HUDEP-2 (cell line): ENCODE measurements around the gene PPFIBP1.
A peak's percentile ranks its signal among the peaks of the same experiment; 100 is the strongest.
"Not testable (repeated sequence)": the region's sequence is repeated elsewhere in the genome, so short reads cannot be mapped to it uniquely, and the experiment has no call there.

Source experiments
- DNase-seq, 76 experiments: peaks; one replicate each; lab custom pipeline; 2025; ENCODE audit not compliant: unreplicated experiment in 76 of 76; lab: John Stamatoyannopoulos, UW

PPFIBP1 gene

DNA sequence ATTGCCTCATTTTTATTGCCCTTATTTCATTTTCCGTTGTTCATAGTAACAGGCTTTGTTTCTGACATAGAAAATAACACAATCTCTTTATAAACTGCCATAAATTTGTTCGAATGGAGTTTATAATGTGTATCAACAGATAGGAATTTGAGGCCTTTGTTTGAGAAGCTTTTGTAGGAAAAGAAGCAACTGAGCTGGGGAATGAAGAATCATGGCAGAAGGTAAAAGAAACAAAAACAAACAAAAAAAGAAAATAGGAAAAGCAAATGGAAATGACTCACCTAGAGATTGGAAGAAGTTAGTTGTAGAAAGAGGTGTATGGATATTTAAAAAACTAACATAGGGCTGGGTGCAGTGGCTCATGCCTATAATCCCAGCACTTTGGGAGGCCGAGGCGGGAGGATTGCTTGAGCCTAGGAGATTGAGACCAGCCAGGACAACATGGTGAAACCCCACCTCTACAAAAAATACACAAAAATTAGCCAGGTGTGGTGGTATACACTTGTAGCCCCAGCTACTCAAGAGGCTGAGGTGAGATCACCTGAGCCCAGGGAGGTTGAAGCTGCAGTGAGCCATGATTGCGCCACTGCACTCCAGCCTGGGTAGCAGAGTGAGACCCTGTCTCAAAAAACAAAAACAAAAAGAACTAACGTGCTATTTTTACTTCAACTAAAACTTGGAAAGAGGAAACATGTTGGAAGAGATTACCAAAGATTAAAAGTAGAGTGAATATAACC is 171.7 kb downstream of the PPFIBP1 start:
- no peak for DNase-seq

DNA sequence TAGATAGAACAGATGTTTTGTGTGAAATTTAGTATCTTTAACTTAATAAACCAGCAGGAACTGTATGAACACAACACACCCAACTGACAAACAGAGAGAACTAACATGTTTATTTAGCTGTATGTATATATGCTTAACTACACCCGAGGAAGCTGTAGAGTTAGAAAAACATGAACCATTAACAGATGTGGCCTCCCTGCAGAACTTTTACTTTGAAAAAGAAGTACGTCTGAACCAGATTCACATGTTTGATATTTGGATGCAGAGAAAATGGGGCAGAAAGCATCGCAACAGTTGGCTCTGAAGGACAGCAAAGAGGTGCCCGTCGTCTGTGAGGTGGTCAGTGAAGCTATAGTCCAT is 172.3 kb downstream of the PPFIBP1 start, which contains the start of gene REP15:
TSS of gene REP15 (plus strand) at position 155 of the 360 bp plus-strand sequence. CDS start at position 271, 116 bp downstream.
- DNase-seq = no peak

GRCh38 chr12:27696864-27697564 is 173.0 kb downstream of the PPFIBP1 start:
- DNase-seq = no peak

DNA sequence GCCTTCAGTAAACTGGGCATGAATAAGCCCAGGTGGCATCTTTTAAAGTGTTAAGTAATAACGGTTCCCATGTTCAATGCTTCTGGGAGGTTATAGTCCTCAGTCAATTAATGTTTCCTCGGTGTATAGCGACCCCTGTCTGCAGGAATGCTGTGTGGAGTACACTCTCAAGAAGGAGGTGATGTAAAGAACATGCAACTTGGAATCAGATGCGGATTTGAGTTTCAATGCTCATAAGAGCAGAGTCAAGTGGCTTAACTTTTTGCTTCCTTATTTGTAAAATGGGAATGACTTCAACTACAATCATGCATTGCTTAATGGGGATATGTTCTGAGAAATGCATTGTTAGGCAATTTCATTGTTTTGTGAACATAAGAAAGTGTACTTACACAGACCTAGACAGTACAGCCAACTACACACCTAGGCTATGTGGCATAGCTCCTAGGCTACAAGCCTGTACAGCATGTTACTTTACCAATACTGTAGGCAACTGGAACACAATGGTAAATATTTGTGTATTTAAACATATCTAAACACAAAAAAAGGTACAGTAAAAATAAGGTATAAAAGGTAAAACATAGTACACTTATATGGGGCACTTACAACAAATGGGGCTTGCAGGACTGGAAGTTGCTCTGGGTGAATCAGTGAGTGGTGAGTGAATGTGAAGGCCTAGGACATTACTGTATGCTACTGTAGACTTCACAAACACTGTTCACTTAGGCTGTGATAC is 179.9 kb downstream of the PPFIBP1 start:
- DNase-seq = peak in 58 of 76 experiments; percentile 2 to 74 (median 36)

- no peak for DNase-seq
Measured at GRCh38 chr12:27705263-27705662, 181.3 kb downstream of the PPFIBP1 start.

DNA sequence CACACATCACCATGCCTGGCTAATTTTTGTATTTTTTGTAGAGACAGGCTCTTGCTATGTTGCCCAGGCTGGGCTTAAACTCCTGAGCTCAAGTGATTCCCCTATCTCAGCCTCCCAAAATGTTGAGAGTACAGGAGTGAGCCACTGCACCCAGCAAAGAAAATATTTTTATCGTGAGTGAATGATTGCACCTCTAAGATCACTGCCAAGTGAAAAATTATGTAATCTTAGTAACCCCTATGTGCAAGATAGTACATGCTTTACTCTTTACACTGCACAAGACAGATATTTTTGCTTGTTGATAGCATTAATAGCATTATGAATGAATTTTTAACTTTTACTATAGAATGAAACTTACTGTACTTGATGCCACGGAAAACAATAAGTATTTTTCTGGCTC is 183.2 kb downstream of the PPFIBP1 start:
- DNase-seq = no peak

GRCh38 chr12:27709212-27709931 is 185.4 kb downstream of the PPFIBP1 start:
- no peak for DNase-seq

DNA sequence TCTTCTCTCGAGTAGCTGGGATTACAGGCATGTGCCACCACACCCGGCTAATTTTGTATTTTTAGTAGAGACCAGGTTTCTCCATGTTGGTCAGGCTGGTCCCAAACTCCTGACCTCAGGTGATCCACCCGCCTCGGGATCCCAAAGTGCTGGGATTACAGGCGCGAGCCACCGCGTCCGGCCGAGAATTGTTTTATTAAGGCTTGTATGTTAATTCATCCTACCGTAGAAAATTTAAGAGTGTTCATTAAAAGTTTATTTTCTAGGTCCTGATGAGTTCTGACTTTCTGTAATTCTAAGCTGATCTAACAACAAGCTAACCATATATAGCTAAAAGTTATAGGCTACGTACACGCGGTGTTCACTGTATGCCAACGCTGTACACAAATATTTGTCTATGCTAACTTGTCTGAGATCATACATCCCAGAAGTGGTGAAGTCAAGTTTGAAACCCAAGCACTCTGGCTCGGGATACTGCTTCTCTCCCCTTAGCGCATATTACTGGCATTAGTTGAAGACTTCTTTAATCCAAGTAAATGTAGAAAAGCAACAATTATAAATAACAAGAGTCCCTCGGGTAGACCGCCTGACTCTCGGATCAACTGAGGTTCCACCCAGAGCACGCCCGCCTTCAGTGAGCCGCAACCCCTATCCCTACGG is 186.1 kb downstream of the PPFIBP1 start:
- DNase-seq = peak in 17 of 76 experiments; percentile 3 to 75 (median 37)

DNA sequence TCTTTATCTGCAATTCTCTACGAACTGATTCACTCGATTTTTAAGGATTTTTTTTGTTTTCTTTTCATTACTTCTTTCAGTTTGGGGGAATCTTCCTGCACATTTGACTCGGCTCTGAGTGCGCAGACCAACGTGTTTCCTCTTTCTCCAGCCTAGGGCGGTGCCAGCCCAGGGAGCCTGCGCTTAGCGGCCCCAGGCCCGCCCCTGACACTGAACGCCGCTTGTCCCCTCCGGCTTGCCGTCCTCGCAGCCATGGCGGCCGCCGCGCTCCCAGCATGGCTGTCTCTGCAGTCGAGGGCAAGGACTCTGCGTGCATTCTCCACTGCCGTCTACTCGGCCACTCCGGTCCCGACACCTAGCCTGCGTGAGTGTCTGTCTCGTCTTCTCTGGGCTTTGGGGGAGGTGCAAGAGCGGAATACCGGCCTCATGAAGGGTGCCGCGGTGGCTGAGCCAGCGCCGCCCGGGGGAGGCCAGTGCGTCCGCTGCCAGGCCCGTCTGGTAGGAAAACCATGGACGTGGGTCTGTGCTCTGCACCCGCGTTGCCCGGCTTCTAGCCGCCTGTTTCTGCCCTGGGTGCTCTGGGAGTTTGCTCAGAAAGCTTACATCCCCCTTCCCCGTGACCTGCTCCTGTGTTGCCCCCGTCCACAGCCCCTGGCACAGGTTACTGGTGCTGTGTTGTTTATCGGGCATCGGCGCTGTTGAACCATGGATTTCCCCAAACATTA is 186.7 kb downstream of the PPFIBP1 start, which contains the start of gene MRPS35:
TSS of gene MRPS35 (plus strand) at position 241 of the 725 bp plus-strand sequence. CDS start at position 253, 12 bp downstream.
- peak in 75 of 76 experiments; percentile 19 to 91 (median 79) for DNase-seq

DNA sequence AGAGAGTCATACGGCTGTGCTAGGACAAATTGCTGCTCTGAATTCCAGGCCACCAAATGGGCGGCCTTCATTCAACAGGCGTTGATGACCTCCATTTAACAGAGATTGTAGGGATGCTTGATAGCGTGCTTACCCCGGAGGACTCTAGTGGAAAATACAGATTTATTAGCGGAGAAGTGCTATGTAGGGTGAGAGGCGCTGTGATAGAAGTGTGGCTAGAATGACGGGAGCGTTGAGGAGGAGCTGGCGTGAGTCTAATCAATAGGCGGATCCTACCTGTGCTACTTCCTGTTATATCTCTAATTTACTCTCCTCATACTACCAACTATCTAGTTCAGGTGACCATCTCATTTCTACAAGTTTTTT is 187.3 kb downstream of the PPFIBP1 start:
- DNase-seq = peak in 14 of 76 experiments; percentile 1 to 29 (median 16)

DNA sequence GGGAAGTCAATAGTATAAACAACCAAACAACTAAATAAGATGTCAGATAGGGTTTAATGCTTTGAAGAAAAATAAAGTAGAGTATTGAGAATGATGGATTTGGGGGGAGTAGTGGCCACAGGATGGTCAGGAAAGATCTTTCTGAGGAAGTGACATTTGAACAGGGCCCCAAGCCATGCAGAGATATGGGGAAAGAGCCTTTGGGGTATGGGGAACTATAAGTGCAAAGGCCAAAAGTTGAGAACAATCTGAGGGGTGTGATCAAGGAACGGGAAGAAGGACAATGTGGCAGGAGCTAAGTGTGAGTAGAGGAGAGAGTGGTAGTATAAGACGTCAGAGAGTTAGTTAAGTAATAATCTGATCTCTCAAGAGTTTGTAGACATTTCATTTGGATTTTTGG is 188.0 kb downstream of the PPFIBP1 start:
- no peak for DNase-seq

DNA sequence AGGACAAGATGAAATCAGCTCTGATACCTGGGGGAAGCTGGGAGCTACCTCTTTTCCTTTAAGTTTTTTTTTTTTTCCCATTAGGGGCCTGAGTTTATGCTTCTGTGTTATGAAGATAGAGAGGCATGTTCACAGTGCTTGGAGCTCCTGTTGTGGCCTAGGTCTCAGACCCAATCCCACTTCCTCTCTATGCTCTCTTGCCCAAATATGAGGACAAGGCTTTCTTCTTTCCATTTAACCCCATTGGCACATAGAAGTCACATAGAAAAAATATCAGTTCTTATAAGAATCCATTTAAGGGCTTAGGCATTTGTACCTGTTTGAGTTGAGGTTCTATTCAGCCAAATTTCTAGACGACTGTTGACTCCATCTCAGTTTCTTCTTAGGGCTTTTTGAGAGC is 199.2 kb downstream of the PPFIBP1 start:
- no peak for DNase-seq

DNA sequence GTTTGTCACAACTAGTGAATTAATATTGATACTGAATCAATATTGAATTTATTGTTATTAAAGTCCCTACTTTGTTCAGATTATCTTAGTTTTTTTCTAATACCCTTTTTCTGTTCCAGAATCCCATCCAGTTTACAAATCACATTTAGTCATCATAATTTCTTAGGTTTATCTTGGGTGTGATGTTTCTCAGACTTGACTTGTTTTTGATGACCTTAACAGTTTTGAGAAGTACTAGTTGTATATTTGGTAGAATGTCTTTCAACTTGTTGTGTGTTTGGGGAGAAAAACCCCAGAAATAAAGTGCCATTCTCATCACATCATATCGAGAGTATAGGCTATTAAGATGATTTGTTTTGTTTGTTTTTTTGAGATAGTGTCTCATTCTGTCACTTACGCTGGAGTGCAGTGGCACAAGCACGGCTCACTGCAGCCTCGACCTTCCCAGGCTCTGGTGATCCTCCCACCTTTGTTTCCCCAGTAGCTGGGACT is 206.1 kb downstream of the PPFIBP1 start:
- no peak for DNase-seq

- DNase-seq = peak in 5 of 76 experiments; percentile 1 to 7 (median 2)
Measured at GRCh38 chr12:27732281-27732680, 208.3 kb downstream of the PPFIBP1 start.

DNA sequence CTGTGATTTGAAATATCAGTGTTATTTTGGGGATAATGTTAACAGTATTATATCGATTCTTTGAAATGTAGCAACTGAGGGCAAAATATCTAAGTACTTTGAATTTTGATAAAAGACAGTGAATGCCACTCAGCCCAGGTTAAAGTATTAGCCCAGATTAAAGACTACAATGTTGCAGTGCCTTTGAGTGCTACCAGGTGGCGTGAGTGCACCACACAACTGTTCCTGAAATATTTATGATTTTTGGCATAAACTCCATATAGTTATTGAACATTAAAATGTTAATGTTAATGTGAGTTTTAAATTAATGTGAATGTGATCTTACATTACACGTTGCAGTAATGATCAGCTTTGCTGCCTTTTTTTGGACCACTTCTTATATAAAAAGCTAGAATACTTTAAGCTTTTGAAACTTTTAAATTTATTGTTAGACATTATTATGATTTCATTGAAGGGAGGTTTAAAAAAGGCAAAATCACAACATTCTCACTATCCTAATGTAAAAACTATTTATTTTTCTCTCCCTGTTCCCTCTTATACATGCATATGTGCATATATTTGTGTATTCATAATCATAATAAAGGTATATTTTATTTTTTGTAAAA is 209.1 kb downstream of the PPFIBP1 start:
- DNase-seq = peak in 12 of 76 experiments; percentile 0 to 31 (median 10)

DNA sequence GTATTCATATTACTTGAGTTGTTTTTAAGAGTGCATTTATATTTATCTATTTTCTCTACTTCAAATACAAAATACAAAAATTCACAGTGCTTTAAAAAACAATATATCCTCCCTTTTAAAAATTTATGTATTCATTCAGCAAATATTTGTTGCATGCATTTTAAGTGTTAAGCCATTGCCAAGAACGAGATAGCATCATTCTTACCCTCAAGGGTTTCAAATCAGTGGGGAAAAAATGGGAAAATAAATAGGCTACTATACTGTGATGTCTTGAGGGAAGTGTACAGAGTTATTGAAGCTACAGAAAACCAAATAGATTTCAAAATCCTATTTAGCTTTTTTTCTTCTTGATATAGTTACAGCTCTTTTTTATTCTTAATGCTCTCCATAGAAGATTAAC is 209.8 kb downstream of the PPFIBP1 start:
- DNase-seq = no peak

- DNase-seq = not testable (repeated sequence)
Measured at GRCh38 chr12:27734321-27734720, 210.3 kb downstream of the PPFIBP1 start.

DNA sequence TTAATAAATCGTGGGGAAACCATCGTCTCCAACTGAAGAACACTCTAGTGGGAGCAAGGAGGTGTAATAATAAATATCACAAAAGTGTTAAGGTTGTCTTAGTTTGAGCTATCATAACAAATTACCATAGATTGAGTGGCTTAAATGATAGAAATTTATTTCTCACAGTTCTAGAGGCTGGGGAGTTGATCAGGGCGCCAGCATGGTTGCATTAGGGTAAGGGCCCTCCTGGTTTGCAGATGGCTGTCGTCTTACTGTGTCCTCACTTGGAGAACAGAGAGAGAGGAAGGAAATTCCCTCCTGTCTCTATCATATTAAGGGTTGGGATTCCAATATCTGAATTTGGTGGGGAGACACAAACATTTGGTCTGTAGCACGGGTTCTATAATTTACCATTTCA is 219.6 kb downstream of the PPFIBP1 start:
- no peak for DNase-seq
